Renal cortex interstitium (tissue), 11 donors: ENCODE results near the gene ATAD3B. TPM values are rescaled to one million over a fixed set of nuclear protein-coding genes. Genes with fewer than 3 reads are reported as not detected.

Experiments used
- DNase-seq, 11 donors: peaks; one replicate each; pipeline ENCODE4 v3.0.0-alpha.2; 2013; ENCODE audit warnings: low read depth in 9 of 11, low spot score in 4 of 11; ENCODE audit errors: extremely low read depth in 1 of 11
- polyA plus RNA-seq, 3 donors: library from polyadenylated mRNA; unstranded; fragments of 120-200 nt; gene quantifications; one replicate each; pipeline ENCODE4 v1.2.1, GENCODE V29; 2013; ENCODE audit not compliant: insufficient read length in 3 of 3

The ATAD3B gene
- polyA plus RNA-seq, 3 donors: 11.6 to 28.5 (median 15.1) TPM

DNA sequence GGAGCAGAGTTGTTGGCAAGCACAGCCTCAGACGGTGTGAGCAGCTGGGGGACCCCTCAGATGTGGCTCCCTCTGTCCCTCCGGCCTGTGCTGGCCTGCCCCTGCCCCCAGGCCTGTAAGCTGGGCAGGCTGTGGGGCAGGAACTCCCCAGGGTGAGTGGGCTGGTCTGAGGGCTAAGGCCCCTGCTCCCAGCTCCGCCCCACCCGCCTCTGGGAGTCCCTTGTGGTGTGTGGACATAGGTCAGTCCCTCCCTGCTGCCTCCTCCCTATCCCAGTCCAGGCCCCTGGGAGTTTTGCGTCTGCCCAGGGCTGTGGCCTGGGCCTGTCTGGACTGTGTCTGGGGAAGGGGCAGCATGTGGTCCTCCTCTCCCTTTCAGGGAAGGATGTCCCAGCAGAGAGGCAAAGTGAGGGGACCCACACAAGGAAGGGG is 39.7 kb upstream of the ATAD3B start:
- DNase-seq: no peak

DNA sequence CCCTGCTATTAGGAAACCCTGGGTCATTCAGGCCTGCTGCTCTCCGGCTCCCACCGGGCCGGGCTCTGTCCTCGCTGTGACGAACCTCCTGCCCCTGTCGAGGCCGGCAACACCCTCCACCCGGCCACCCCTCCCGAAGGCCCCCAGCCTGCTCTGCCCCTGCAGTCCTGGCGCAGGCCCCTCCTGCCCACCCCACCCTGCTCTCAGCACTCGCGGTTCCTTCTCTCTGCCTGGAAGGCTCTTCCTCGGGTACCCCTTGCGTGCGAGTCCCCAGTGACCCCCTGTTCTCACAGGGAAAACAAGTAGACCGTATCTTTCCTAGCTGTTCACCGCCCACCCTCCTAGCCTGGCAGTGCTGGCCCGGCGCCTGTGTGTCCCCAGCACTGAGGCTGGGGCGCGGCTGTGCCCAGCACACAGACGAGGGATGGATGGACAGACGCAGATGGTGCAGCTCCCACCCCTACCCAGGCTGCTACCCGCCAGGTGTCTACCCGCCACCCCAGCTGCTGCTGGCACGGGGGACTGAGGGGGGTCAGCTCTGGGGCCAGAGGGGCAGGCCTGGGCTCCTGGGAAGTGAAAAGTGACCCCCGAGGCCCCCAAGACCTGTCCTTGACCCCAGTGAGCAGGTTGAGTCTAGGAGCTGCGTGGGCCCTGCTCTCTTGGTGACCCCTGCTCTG is 39.2 kb upstream of the ATAD3B start:
- DNase-seq: no peak

DNA sequence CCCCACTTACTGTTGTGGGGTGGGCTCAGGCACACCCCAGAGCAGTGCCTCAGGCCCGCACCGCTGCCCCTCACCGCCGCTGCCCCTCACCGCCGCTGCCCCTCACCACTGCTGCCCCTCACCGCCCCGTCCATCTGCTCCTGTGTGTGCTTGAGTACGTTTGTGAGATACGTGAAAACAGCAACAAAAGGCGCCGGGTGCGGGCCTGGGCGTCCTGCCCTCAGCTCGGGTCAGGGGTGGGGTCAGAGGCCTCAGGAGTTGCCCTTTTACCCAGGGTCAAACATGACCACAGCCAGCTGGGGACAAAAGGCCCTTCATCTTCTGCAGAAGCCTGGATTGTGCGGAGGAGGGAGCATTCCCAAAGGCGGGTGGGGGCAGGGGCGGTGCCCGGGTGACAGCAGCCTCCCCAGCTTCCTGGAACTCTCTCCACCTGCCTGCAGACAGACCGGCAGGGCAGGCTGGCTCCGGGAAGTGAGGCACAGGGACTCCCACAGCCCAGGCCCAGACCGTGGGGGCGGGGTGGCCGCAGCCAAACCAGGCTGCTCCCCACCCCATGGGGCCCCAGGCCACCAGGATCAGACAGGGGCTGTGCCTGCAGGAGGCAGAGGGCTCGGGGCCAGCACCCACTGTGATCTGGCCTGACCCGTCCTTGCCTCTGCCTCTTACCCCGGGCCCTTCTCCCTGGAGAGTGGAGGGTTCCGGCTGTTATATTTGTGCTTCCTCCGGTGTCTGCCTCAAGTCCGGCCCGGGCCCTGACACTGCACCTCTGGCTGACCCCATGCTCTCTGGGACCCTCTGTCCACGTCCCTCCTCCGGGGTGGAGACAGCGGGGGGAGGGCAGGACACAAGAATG is 38.4 kb upstream of the ATAD3B start:
- DNase-seq: peak in 1 of 11 donors; percentile 67

DNA sequence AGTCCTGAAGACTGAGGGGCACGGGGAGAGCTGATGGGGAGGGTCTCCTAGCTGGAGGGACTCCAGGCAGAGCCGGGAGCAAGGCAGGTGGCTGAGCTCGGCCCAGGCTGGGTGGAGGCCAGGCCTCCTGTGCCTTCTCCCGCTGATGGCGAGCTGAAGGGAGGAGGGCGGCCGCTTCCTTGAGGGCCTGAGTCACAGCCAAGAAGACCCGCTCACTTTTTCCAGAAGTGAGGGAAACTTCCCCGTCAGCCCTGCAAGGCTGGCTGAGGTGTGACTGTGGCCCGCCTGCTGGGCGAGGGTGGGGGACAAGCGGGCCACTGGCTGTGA is 37.8 kb upstream of the ATAD3B start:
- no peak for DNase-seq

DNA sequence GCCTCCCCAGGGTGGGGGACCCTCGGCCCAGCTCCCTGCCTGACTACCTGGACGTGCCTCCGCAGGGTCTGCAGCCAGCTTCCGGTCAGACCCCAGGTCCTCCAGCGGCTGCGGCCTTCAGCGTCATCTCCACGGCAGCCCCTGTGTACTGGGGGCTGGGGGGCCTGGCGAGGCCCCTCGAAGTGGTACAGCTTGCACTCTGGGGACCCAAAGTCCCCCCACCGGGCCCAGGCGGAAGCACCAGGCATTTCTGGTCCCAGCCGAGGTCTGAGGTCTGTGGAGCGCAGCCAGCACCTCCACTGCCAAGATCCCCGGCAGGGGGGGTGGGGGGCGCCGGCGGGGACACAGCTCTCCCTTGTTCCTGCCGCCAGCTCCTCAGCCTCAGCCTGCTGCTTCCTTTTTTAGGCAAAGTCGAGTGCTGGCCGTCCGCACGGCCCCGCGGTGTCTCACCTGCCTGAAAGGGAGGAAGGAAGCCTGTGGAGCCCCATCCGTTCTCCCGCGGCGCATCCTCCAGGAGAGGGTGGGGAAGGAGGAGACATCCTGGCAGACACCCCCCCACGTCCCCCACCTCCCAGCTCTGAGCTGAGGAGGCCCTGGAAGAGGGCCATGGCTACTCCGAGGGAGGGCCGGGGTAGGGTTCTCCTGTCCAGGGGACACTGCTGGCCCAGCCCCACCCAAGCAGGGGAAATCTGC is 37.3 kb upstream of the ATAD3B start:
- no peak for DNase-seq

DNA sequence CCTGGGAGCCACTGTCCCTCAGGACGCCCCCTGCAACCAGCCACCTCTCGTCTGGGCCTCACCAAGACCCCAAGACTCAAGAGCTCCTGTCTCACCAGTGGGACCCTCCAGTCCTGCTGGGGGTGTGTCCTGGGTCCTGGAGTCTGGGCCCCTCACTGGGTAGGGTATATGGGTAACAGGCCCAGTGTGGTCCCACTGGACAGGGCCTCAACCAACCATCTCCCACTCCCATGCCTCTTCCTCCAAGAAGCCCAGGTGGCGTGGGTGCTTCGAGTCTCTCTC is 36.8 kb upstream of the ATAD3B start:
- no peak for DNase-seq

DNA sequence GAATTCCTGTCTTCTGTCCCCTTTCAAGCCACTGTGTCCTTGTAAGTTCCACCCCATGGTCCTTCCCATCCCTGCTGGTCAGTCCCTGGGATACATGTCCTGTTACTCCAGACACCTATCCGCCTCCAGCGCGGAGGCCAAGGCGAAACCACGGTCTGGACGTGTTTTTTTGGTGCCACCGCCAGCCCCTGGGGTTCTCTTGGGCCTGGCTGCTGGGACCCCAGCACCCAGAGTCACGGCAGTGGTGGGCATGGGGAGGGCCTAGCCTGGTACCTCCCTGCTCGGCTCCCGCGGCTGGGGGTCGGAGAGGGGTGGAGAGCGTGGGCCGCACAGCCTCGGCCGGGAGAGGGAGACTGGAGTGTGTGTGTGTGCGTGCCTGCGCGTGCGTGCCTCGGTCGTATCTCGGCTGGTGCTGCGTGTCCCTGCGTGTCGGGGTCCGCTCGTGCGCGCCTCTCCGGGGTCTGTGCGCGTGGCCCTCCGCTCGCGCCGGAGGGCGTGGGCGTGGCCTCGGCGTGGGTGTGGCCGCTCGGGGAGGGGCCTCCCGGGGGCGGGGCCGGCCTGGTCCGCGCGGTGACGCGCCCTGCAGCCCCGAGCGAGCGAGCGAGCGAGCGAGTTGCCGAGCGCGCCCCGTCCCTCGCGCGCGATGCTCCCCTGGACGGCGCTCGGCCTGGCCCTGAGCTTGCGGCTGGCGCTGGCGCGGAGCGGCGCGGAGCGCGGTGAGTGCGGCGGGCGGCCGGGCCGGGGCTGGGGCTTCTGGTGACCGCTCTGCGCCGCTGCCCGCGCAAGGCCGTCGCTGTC is 36.3 kb upstream of the ATAD3B start, which contains the start of gene VWA1:
VWA1 (plus strand) TSS at position 585 of the 798 bp plus-strand sequence; CDS start at position 644, 59 bp downstream.
- DNase-seq: no peak

DNA sequence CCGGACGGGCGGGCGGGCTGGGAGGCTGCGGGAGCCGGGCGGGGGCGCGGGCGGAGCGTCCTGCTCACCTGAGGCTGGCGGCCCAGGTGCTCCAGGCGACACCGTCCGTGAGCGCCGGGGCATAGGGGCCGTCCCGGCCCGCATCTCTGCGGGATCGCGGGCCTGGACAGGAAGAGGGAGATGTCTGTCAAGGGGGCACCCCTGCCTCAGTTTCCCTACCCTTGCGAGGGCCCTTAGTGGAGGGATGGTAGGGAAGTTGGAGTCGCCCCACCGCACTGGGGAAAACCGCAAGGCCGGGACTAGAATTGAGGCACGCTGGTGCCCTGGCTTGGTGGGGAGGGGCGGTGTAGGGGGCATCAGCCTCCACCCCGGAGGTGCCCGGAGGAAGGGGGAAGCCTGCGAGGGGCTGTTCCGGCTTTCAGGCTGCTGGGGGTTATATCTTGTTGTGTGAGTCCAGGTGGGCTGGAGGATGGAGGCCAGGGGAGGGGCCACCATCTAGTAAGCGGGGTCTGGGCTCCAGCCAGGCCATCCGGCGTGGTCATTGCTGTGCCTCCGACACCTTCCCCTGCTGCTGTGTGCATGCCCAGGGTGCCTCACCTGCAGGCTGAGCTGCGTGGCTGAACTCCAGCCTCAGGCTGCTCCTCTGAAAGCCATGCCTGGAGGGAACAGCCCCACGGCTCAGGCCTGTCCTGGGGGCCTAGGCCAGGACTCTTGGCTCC is 35.5 kb upstream of the ATAD3B start:
- DNase-seq: no peak

DNA sequence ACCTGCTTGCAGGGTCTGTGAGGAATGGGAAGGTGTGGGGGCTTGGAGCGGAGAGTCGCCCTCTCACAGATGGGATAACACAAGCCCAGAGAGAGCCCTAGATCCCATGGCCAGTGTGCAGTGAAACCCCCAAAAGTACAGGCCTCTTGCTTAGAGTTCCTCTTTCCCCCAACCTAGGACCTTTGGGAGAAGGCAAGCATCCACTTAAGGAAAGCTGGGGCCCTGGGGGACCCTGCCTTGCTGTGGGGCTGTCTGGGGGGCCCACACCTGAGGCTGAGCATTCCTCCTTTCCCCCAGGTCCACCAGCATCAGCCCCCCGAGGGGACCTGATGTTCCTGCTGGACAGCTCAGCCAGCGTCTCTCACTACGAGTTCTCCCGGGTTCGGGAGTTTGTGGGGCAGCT is 34.9 kb upstream of the ATAD3B start:
- DNase-seq: no peak

DNA sequence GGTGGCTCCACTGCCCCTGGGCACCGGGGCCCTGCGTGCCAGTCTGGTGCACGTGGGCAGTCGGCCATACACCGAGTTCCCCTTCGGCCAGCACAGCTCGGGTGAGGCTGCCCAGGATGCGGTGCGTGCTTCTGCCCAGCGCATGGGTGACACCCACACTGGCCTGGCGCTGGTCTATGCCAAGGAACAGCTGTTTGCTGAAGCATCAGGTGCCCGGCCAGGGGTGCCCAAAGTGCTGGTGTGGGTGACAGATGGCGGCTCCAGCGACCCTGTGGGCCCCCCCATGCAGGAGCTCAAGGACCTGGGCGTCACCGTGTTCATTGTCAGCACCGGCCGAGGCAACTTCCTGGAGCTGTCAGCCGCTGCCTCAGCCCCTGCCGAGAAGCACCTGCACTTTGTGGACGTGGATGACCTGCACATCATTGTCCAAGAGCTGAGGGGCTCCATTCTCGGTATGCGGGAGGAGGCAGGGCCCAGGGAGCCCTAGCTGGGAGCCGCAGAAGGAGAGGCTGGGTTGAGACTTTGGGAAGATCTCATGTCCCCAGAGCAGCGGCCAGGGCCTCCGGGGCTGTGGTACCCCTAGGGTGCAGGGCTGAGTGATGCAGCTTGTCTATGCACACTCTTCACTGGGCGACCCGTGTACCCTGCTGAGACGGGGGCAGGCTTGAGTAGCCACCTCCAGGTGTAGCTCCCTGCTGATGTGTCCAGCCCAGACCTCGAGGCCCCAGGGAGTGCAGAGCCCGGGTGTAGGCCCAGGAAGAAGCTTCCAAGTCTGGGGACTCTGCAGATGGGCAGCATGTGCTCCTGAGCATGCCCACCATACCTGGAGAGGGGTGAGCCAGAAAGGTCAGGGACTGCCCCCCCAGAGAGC is 34.3 kb upstream of the ATAD3B start:
- no peak for DNase-seq

DNA sequence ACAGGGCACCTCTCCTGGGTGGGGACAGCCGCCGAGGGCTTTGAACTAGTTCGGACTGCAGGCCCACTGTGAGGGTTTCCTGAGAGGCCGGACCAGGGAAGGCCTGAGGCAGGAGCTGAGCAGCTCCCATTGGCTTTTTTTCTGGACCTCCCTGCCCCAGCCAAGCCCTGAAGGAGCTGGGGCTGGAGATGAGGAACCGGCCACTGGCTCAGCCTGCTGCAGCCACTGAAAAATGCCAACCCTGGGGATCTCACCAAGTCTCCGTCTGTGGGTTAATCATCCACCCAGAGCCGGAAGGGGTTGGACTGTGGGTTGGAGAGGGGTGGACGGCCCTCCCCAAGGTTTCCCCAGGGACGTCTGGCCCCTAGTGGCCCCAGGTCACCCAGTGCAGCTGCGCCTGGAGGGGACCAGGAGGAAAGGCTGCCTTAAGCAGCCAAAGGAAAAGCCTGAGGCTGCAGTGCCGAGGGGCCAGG is 33.6 kb upstream of the ATAD3B start:
- peak in 1 of 11 donors; percentile 83 for DNase-seq

DNA sequence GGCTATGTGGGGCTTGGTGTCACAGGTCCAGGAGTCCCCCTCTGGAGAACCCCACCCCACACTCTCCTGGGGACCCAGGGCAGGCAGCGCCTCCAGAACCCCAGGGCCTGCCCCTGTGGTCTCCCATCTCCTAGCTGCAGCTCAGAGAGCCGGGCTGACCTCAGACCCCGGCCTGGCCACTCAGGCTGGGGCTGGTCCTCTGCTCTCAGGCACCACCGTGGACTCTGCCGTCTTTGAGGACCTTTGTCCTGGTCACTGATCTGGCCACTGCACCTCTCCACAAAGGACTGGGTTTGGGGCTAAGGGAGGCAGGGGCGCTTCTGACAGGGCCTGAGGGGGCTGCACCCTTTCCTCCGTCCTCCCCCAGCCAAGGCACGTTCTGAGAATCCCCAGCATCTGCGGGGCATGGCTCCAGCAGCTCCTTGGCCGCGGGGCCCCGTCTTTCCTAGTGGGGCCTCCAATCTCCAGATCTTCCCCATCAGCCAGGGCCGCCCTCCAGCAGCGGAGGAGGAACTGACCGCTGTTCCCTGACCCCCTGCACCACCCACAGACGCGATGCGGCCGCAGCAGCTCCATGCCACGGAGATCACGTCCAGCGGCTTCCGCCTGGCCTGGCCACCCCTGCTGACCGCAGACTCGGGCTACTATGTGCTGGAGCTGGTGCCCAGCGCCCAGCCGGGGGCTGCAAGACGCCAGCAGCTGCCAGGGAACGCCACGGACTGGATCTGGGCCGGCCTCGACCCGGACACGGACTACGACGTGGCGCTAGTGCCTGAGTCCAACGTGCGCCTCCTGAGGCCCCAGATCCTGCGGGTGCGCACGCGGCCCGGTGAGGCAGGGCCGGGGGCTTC is 32.8 kb upstream of the ATAD3B start:
- no peak for DNase-seq

DNA sequence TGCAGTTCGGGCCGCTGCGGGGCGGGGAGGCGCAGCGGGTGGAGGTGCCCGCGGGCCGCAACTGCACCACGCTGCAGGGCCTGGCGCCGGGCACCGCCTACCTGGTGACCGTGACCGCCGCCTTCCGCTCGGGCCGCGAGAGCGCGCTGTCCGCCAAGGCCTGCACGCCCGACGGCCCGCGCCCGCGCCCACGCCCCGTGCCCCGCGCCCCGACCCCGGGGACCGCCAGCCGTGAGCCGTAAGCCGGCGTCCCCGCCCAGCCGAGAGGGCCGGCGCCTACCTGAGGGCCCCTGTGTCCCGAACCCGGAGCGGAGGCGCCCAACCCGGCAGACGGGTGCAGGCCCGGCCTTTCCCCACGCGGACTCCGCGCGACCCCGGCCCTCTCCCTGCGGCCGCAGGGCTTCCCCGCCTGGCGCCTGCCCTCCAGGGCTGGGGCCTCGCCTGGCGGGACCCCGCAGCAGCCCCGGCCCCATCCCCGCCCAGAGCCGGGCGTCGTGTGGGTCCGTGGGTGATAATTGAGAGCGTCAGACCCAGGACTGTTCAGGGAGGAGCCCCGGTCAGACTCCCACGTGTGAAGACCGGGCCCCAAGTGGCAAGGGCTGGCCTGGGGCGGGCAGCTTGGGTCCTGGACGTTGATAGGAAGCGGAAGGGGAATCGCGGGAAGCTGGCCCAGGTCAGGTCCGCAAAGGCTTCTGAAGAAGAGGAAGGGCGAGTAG is 31.9 kb upstream of the ATAD3B start:
- DNase-seq: no peak

DNA sequence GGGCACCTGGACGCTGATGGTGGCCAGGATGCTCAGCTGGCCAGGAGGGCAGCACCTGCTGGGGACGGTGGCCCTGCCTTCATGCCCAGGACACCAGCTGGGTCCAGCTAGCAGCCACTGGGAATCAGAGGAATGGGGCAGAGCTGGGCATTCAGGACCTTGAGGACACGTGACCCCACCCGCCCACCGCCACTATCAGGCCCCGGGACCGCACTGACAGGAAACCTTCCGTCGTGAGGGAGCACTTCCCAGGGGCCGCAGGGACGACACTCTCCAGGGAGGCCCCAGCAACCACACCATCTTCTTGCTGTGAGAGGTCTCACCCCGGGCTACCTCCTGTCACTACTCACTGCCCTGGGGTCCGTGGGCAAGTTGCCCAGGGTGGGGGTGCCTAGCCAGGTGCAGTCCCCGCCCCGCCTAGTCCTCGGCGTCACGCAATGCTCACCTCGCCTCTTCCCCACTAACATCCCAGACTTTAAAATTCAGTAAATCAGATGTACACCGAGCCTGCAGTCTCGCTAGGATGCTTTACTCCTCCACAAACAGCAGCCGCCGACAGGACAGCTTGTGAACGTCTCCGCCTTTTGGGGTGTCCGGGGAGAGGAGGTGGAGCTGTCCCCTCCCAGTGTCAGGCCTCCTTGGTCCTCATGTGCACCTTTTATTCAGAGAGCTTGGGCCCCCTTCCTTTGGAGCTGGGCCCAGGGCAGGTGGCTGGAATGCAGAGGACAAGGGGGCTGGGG is 31.1 kb upstream of the ATAD3B start:
- no peak for DNase-seq

DNA sequence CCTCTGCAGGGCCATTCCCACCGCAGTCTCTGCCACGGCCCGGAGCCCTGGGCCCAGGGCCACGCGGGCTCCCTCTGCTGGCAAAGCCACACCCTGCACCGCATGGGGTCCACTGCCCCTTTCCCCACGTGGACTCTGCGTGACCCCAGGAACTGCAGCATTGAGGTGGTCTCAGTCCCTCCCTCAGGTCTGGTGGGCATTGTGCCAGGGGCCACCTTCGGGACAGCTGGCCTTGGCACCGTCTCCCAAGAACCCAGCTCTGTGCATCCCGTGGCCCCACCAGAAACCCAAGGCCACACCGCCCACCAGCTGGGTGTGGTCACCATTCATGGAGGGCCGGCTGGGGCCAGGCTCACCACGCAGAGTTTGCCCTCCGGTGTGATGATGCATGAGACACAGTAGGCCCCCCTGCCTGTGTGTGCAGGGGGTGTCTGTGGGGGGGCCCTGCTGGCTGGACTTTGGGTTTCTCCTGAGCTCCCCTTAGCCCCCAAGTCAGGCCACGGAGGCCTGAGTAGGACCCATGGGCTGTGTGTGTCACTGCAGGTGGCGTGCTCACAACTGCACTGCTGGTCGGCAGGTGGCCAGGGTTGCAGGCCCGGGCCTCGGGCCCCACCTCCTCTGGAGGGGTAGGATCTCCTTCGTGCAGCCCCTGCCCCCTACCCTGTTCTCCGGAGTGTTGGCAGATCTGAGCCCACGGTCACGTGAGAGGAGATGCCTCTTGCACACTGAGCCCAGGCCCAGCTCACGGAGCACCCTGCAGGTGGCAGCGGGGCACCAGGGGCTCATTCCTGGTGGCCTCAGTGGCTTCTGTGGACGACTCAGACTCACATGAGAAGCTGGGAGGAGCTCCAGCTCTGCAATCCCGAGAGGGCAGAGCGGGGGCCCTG is 30.3 kb upstream of the ATAD3B start:
- no peak for DNase-seq
